H9 (cell line): ENCODE data around the gene EEF1A2. TPM values are rescaled to one million over a fixed set of nuclear protein-coding genes. Genes with fewer than 3 reads are reported as not detected.

Source experiments
- DNase-seq: peaks from one replicate; pipeline ENCODE4 v3.0.0-alpha.2; 2017
- H2AFZ ChIP-seq: one replicate; pipeline ENCODE4 v1.6.1; 2013; ENCODE audit warnings: mild to moderate bottlenecking, low read length, control low read depth, moderate library complexity
- H2AK5ac ChIP-seq: 2 replicates; pipeline ENCODE4 v1.6.1; 2013; ENCODE audit warnings: low read length, control low read depth, mixed read lengths; ENCODE audit not compliant: insufficient read length
- H2BK120ac ChIP-seq: one replicate; pipeline ENCODE4 v1.6.1; 2013; ENCODE audit warnings: low read depth, mild to moderate bottlenecking, low read length, control low read depth, inconsistent platforms; ENCODE audit not compliant: poor library complexity, severe bottlenecking
- H2BK12ac ChIP-seq: 2 replicates; pipeline ENCODE4 v1.6.1; 2013; ENCODE audit warnings: low read length, control low read depth, mixed read lengths, low read depth; ENCODE audit not compliant: insufficient read length
- H2BK15ac ChIP-seq: 2 replicates; pipeline ENCODE4 v1.6.1; 2013; ENCODE audit warnings: low read depth, low read length, control low read depth
- H2BK20ac ChIP-seq: one replicate; pipeline ENCODE4 v1.6.1; 2013; ENCODE audit warnings: low read depth, mild to moderate bottlenecking, low read length, control low read depth, inconsistent platforms; ENCODE audit not compliant: poor library complexity, severe bottlenecking
- H2BK5ac ChIP-seq: 2 replicates; pipeline ENCODE4 v1.6.1; 2013; ENCODE audit warnings: low read length, control low read depth, mixed read lengths; ENCODE audit not compliant: insufficient read length
- H3K14ac ChIP-seq: 2 replicates; pipeline ENCODE4 v1.6.1; 2013; ENCODE audit warnings: low read length, control low read depth; ENCODE audit not compliant: insufficient read depth
- H3K18ac ChIP-seq: 2 replicates; pipeline ENCODE4 v1.6.1; 2013; ENCODE audit warnings: low read depth, mild to moderate bottlenecking, mixed read lengths, low read length, control low read depth; ENCODE audit not compliant: insufficient read length
- H3K23ac ChIP-seq: 2 replicates; pipeline ENCODE4 v1.6.1; 2013; ENCODE audit warnings: low read length, control low read depth, mixed read lengths, low read depth; ENCODE audit not compliant: insufficient read length
- H3K23me2 ChIP-seq: 2 replicates; pipeline ENCODE4 v1.6.1; 2013; ENCODE audit warnings: low read depth, mild to moderate bottlenecking, mixed read lengths, low read length, control low read depth; ENCODE audit not compliant: insufficient read length, poor library complexity, severe bottlenecking
- H3K27ac ChIP-seq: 2 replicates; pipeline ENCODE4 v1.5.1; 2013; ENCODE audit warnings: low read length, control low read depth, mixed read lengths, low read depth; ENCODE audit not compliant: insufficient read length
- H3K27me3 ChIP-seq: 2 replicates; pipeline ENCODE4 v1.6.1; 2013; ENCODE audit warnings: low read length, control low read depth, inconsistent platforms; ENCODE audit not compliant: insufficient read depth
- H3K4ac ChIP-seq: 2 replicates; pipeline ENCODE4 v1.6.1; 2013; ENCODE audit warnings: low read depth, mild to moderate bottlenecking, control low read depth, inconsistent platforms, low read length, moderate library complexity
- H3K4me1 ChIP-seq: 2 replicates; pipeline ENCODE4 v1.6.1; 2013; ENCODE audit warnings: low read length, control low read depth, inconsistent platforms; ENCODE audit not compliant: insufficient read depth
- H3K4me2 ChIP-seq: 2 replicates; pipeline ENCODE4 v1.6.1; 2013; ENCODE audit warnings: low read length, control low read depth, mixed read lengths; ENCODE audit not compliant: insufficient read length, insufficient read depth
- H3K56ac ChIP-seq: 2 replicates; pipeline ENCODE4 v1.6.1; 2013; ENCODE audit warnings: low read depth, mild to moderate bottlenecking, mixed read lengths, low read length, control low read depth; ENCODE audit not compliant: insufficient read length
- H3K79me1 ChIP-seq: 2 replicates; pipeline ENCODE4 v1.6.1; 2013; ENCODE audit warnings: low read depth, mild to moderate bottlenecking, moderate library complexity, low read length, control low read depth, inconsistent platforms; ENCODE audit not compliant: insufficient read depth, poor library complexity, severe bottlenecking
- H3K79me2 ChIP-seq: 2 replicates; pipeline ENCODE4 v1.6.1; 2013; ENCODE audit warnings: low read length, control low read depth, inconsistent platforms; ENCODE audit not compliant: insufficient read depth
- H3K9ac ChIP-seq: 2 replicates; pipeline ENCODE4 v1.6.1; 2013; ENCODE audit warnings: low read length, control low read depth, mixed read lengths; ENCODE audit not compliant: insufficient read length; ENCODE audit errors: extremely low read depth
- H3K9me3 ChIP-seq: one replicate; pipeline ENCODE4 v1.6.1; 2013; ENCODE audit warnings: low read depth, low read length, inconsistent platforms; ENCODE audit not compliant: control insufficient read depth
- H3T11ph ChIP-seq: one replicate; pipeline ENCODE4 v1.6.1; 2013; ENCODE audit warnings: mild to moderate bottlenecking, low read length, control low read depth, inconsistent platforms
- H4K20me1 ChIP-seq: one replicate; pipeline ENCODE4 v1.6.1; 2013; ENCODE audit not compliant: control insufficient read depth, insufficient read length, insufficient read depth
- H4K5ac ChIP-seq: 2 replicates; pipeline ENCODE4 v1.6.1; 2013; ENCODE audit warnings: low read depth, mild to moderate bottlenecking, mixed read lengths, low read length, control low read depth; ENCODE audit not compliant: insufficient read length
- H4K8ac ChIP-seq: replicated peaks from 2 replicates; pipeline ENCODE4 v1.6.1; 2013; ENCODE audit warnings: low read length, control low read depth, mixed read lengths, low read depth; ENCODE audit not compliant: insufficient read length
- H4K91ac ChIP-seq: 2 replicates; pipeline ENCODE4 v1.6.1; 2013; ENCODE audit warnings: low read depth, mild to moderate bottlenecking, moderate library complexity, mixed read lengths, low read length, control low read depth; ENCODE audit not compliant: insufficient read length
- H3K27ac Mint-ChIP-seq, 3 experiments: 2 replicates in 2 of 3; 3 replicates in 1 of 3; pipeline ENCODE4 v1.8.0; 2020 to 2021; ENCODE audit warnings: mixed read lengths in 3 of 3, mild to moderate bottlenecking in 1 of 3, moderate library complexity in 1 of 3
- H3K27me3 Mint-ChIP-seq: 2 replicates; pipeline ENCODE4 v1.8.0; 2021; ENCODE audit warnings: low read depth, mild to moderate bottlenecking, moderate library complexity, mixed read lengths
- H3K36me3 Mint-ChIP-seq, 3 experiments: 2 replicates in 2 of 3; 3 replicates in 1 of 3; pipeline ENCODE4 v1.8.0; 2020 to 2021; ENCODE audit warnings: low read depth in 3 of 3, mixed read lengths in 3 of 3; ENCODE audit not compliant: insufficient read depth in 1 of 3
- H3K4me1 Mint-ChIP-seq, 2 experiments: 2 replicates each; pipeline ENCODE4 v1.8.0; 2020; ENCODE audit warnings: mixed read lengths in 2 of 2
- H3K4me3 Mint-ChIP-seq, 2 experiments: 2 replicates in 1 of 2; 3 replicates in 1 of 2; pipeline ENCODE4 v1.8.0; 2020 to 2021; ENCODE audit warnings: mild to moderate bottlenecking in 2 of 2, mixed read lengths in 2 of 2, moderate library complexity in 1 of 2
- H3K9me3 Mint-ChIP-seq, 2 experiments: 2 replicates in 1 of 2; 3 replicates in 1 of 2; pipeline ENCODE4 v1.8.0; 2020; ENCODE audit warnings: mild to moderate bottlenecking in 2 of 2, mixed read lengths in 2 of 2, moderate library complexity in 1 of 2
- WGBS: extraction: QIAGEN DNeasy Blood & Tissue Kit; methylation state at CpG from one replicate; pipeline ENCODE4 v1.1.7; 2013; ENCODE audit warnings: missing lambda C conversion rate, low lambda C conversion rate, mixed read lengths; ENCODE audit not compliant: insufficient read length; ENCODE audit errors: extremely low coverage; 5-methylcytosine and 5-hydroxymethylcytosine counted together
- total RNA-seq: library from RNA; stranded (reverse); gene quantifications from 2 replicates; pipeline ENCODE4 v1.2.1, GENCODE V29; 2021
- TF ChIP-seq, protein P1 (sequence below): fragments of 200-600 bp; sonication (generic); conservative IDR thresholded peaks from 3 replicates; pipeline ENCODE4 v1.8.0; 2021; ENCODE audit warnings: antibody characterized with exemption, mild to moderate bottlenecking

The EEF1A2 gene
- total RNA-seq, 1 experiment from 2014 or later = 27.4 TPM

DNA sequence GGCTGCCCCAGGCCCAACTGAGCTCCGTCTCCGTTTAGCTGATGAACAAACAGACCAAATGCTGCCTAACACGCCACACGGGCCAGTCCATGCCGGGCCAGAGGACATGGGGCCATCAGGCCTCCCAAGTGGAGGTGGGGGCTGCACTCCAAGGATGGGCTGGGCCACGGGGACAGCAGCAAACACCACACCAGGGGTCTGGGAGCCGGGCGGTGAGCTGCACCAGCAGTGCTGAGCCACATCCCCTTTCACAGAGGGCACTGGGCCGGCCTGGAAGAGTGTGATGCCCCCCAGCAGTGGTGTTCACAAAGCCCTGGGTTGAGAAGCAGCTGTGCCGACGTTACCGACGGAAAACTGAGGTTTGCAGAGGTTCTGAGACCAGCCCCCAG, 29.2 kb downstream of the EEF1A2 start:
- WGBS = no CpG with 5 or more reads among the region's 13 CpGs
- Mint-ChIP-seq H3K36me3 (0 out of 7 replicates have a peak, but pooled peaks cover 0 to 5% (median 0%) of the 10 kb centered on the region in 3 experiments), H3K4me1 (peaks cover 23 to 40% of the 10 kb centered on the region in 2 experiments), H3K27ac (no peak overlapping the region), H3K9me3 (no peaks in the 10 kb centered on the region; a peak in 1 of 5 replicates), H3K4me3 (peak overlapping the region in 1 of 2 experiments; percentile 75; a peak in 1 of 5 replicates), H3K27me3 (peaks cover 16% of the 10 kb centered on the region)
- Histone ChIP-seq H4K8ac (no peak overlapping the region), H2AFZ (no peak overlapping the region), H3K79me1 (no peaks in the 10 kb centered on the region), H4K20me1 (no peaks in the 10 kb centered on the region), H3K56ac (no peak overlapping the region), H2AK5ac (no peak overlapping the region), H4K91ac (no peak overlapping the region), H3K9me3 (no peaks in the 10 kb centered on the region), H3K79me2 (peaks cover 6% of the 10 kb centered on the region; the same call in 1 of the 2 replicates), H3K27ac (no peak overlapping the region), H3K14ac (no peak overlapping the region), H3K27me3 (no peaks in the 10 kb centered on the region), H3K23me2 (no peaks in the 10 kb centered on the region), H3T11ph (no peak overlapping the region), H2BK15ac (no peak overlapping the region), H4K5ac (no peak overlapping the region), H2BK20ac (no peak overlapping the region), H3K18ac (no peak overlapping the region), H3K4me2 (no peak overlapping the region), H3K23ac (no peak overlapping the region), H3K4me1 (no peaks in the 10 kb centered on the region), H2BK5ac (no peak overlapping the region), H3K9ac (no peak overlapping the region), H2BK120ac (no peak overlapping the region), H3K4ac (no peak overlapping the region), H2BK12ac (no peak overlapping the region)
- DNase-seq = no peak
- TF ChIP-seq, protein P1, sequence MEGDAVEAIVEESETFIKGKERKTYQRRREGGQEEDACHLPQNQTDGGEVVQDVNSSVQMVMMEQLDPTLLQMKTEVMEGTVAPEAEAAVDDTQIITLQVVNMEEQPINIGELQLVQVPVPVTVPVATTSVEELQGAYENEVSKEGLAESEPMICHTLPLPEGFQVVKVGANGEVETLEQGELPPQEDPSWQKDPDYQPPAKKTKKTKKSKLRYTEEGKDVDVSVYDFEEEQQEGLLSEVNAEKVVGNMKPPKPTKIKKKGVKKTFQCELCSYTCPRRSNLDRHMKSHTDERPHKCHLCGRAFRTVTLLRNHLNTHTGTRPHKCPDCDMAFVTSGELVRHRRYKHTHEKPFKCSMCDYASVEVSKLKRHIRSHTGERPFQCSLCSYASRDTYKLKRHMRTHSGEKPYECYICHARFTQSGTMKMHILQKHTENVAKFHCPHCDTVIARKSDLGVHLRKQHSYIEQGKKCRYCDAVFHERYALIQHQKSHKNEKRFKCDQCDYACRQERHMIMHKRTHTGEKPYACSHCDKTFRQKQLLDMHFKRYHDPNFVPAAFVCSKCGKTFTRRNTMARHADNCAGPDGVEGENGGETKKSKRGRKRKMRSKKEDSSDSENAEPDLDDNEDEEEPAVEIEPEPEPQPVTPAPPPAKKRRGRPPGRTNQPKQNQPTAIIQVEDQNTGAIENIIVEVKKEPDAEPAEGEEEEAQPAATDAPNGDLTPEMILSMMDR = no peak
